Adrenal gland (tissue), 5 donors: Measurements from ENCODE around the gene FLT3LG.
A peak's percentile ranks its signal among the peaks of the same experiment; 100 is the strongest.

Experiments
- CTCF ChIP-seq, 6 experiments: fragments of 450-650 bp in 4 of 6; fragments of 200-600 bp in 2 of 6; sonication (generic) in 1 of 6; IDR thresholded peaks; 1 replicate in 5 of 6; 2 replicates in 1 of 6; pipeline versions ENCODE4 v1.5.1 to v1.8.0; 2016 to 2021; ENCODE audit warnings: antibody characterized with exemption in 6 of 6, mild to moderate bottlenecking in 2 of 6, moderate library complexity in 1 of 6
- POLR2A ChIP-seq, 2 donors: fragments of 450-650 bp; IDR thresholded peaks; one replicate each; pipeline ENCODE4 v1.6.1; 2017; ENCODE audit warnings: antibody characterized with exemption in 2 of 2, mild to moderate bottlenecking in 2 of 2, moderate library complexity in 1 of 2
- donor health status: DM: no; HTN: no; CAD: no.

DNA sequence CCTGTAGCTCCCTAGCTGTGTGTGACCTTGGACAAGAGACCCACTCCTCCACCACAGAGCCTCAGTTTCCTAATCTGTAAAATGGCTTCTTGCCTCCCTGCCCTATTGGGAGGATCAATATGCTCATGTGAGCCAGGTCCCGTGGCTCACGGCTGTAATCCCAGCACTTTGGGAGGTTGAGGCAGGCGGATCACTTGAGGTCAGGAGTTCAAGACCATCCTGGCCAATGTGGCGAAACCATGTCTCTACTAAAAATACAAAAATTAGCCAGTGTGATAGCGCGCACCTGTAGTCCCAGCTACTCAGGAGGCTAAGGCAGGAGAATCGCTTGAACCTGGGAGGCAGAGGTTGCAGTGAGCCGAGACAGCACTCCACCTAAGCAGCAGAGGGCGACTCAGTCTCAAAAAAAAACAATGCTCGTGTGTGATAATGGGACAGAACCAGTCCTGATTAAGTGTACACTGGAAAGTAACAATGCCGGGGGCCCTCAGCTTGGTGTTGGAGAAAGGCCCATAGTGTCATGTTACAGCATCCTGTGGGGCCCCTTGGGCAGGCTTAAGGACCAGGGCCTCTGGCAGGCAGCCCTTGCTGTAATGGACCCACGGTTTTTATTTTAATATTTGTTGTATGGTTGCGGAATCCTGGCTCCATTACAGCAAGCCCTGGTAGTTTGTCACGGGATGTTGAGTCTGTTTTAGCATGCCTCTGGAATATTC is 29.0 kb downstream of the FLT3LG start:
- peak; percentile 45 to 86 (median 75) for TF ChIP-seq CTCF (IDR thresholded peaks at IDR 0.05)
- no peak for TF ChIP-seq POLR2A (IDR thresholded peaks at IDR 0.05)
